HG03095 (cell line): Measurements from ENCODE around the gene LRRC40.
"Not testable (repeated sequence)": the region's sequence is repeated elsewhere in the genome, so short reads cannot be mapped to it uniquely, and the experiment has no call there.

ENCODE experiments used
- ATAC-seq: cut with Tn5 transposase; IDR thresholded peaks from one replicate; pipeline ENCODE4 v1.9.1; 2021; ENCODE audit warnings: moderate library complexity; ENCODE audit not compliant: unreplicated experiment

Gene LRRC40

GRCh38 chr1:70205434-70206118, at the start of gene LRRC40:
Gene LRRC40 (minus strand): TSS chr1:70205579. CDS start chr1:70205540, 39 bp downstream.
- peak; percentile 88 for ATAC-seq

GRCh38 chr1:70248729-70249128, 43.4 kb upstream of the LRRC40 start:
- ATAC-seq, result no peak

- ATAC-seq, result no peak
Measured at GRCh38 chr1:70247768-70248167, 42.4 kb upstream of the LRRC40 start.

- no peak for ATAC-seq
Measured at GRCh38 chr1:70247122-70247521, 41.7 kb upstream of the LRRC40 start.

- ATAC-seq, result no peak
Measured at GRCh38 chr1:70239940-70240339, 34.6 kb upstream of the LRRC40 start.

- ATAC-seq, result no peak
Measured at GRCh38 chr1:70234733-70235132, 29.4 kb upstream of the LRRC40 start.

GRCh38 chr1:70231475-70231874, 26.1 kb upstream of the LRRC40 start:
- no peak for ATAC-seq

- no peak for ATAC-seq
Measured at GRCh38 chr1:70228670-70229069, 23.3 kb upstream of the LRRC40 start.

GRCh38 chr1:70227439-70227838, 22.1 kb upstream of the LRRC40 start:
- no peak for ATAC-seq

GRCh38 chr1:70224954-70225353, 19.6 kb upstream of the LRRC40 start:
- no peak for ATAC-seq

GRCh38 chr1:70222716-70223235, 17.4 kb upstream of the LRRC40 start:
- no peak for ATAC-seq

- peak; percentile 96 for ATAC-seq
Measured at GRCh38 chr1:70221238-70222121, 16.1 kb upstream of the LRRC40 start, which contains the start of gene SRSF11. Gene SRSF11 (plus strand): TSS chr1:70221380. CDS start chr1:70221637, 257 bp downstream.

- ATAC-seq, result no peak
Measured at GRCh38 chr1:70220517-70221237, 15.3 kb upstream of the LRRC40 start.

GRCh38 chr1:70220015-70220414, 14.6 kb upstream of the LRRC40 start:
- ATAC-seq, result no peak

GRCh38 chr1:70211541-70211940, 6.2 kb upstream of the LRRC40 start:
- no peak for ATAC-seq

- no peak for ATAC-seq
Measured at GRCh38 chr1:70210820-70211219, 5.4 kb upstream of the LRRC40 start.

GRCh38 chr1:70208292-70208691, 2.9 kb upstream of the LRRC40 start:
- no peak for ATAC-seq

- no peak for ATAC-seq
Measured at GRCh38 chr1:70207492-70207891, 2.1 kb upstream of the LRRC40 start.

- not testable (repeated sequence) for ATAC-seq
Measured at GRCh38 chr1:70206833-70207232, 1.5 kb upstream of the LRRC40 start.

GRCh38 chr1:70205071-70205433, 327 bp downstream of the LRRC40 start:
- ATAC-seq, result peak; percentile 30

- ATAC-seq, result no peak
Measured at GRCh38 chr1:70204600-70204999, 779 bp downstream of the LRRC40 start.
